H9 (cell line): ENCODE results near the gene SCN8A. TPM values are rescaled to one million over a fixed set of nuclear protein-coding genes. Genes with fewer than 3 reads are reported as not detected.

Source experiments
- DNase-seq: peaks from one replicate; pipeline ENCODE4 v3.0.0-alpha.2; 2017
- H2AFZ ChIP-seq: one replicate; pipeline ENCODE4 v1.6.1; 2013; ENCODE audit warnings: mild to moderate bottlenecking, low read length, control low read depth, moderate library complexity
- H2AK5ac ChIP-seq: 2 replicates; pipeline ENCODE4 v1.6.1; 2013; ENCODE audit warnings: low read length, control low read depth, mixed read lengths; ENCODE audit not compliant: insufficient read length
- H2BK120ac ChIP-seq: one replicate; pipeline ENCODE4 v1.6.1; 2013; ENCODE audit warnings: low read depth, mild to moderate bottlenecking, low read length, control low read depth, inconsistent platforms; ENCODE audit not compliant: poor library complexity, severe bottlenecking
- H2BK12ac ChIP-seq: 2 replicates; pipeline ENCODE4 v1.6.1; 2013; ENCODE audit warnings: low read length, control low read depth, mixed read lengths, low read depth; ENCODE audit not compliant: insufficient read length
- H2BK15ac ChIP-seq: 2 replicates; pipeline ENCODE4 v1.6.1; 2013; ENCODE audit warnings: low read depth, low read length, control low read depth
- H2BK20ac ChIP-seq: one replicate; pipeline ENCODE4 v1.6.1; 2013; ENCODE audit warnings: low read depth, mild to moderate bottlenecking, low read length, control low read depth, inconsistent platforms; ENCODE audit not compliant: poor library complexity, severe bottlenecking
- H2BK5ac ChIP-seq: 2 replicates; pipeline ENCODE4 v1.6.1; 2013; ENCODE audit warnings: low read length, control low read depth, mixed read lengths; ENCODE audit not compliant: insufficient read length
- H3K14ac ChIP-seq: 2 replicates; pipeline ENCODE4 v1.6.1; 2013; ENCODE audit warnings: low read length, control low read depth; ENCODE audit not compliant: insufficient read depth
- H3K18ac ChIP-seq: 2 replicates; pipeline ENCODE4 v1.6.1; 2013; ENCODE audit warnings: low read depth, mild to moderate bottlenecking, mixed read lengths, low read length, control low read depth; ENCODE audit not compliant: insufficient read length
- H3K23ac ChIP-seq: 2 replicates; pipeline ENCODE4 v1.6.1; 2013; ENCODE audit warnings: low read length, control low read depth, mixed read lengths, low read depth; ENCODE audit not compliant: insufficient read length
- H3K23me2 ChIP-seq: 2 replicates; pipeline ENCODE4 v1.6.1; 2013; ENCODE audit warnings: low read depth, mild to moderate bottlenecking, mixed read lengths, low read length, control low read depth; ENCODE audit not compliant: insufficient read length, poor library complexity, severe bottlenecking
- H3K27ac ChIP-seq: 2 replicates; pipeline ENCODE4 v1.5.1; 2013; ENCODE audit warnings: low read length, control low read depth, mixed read lengths, low read depth; ENCODE audit not compliant: insufficient read length
- H3K27me3 ChIP-seq: 2 replicates; pipeline ENCODE4 v1.6.1; 2013; ENCODE audit warnings: low read length, control low read depth, inconsistent platforms; ENCODE audit not compliant: insufficient read depth
- H3K4ac ChIP-seq: 2 replicates; pipeline ENCODE4 v1.6.1; 2013; ENCODE audit warnings: low read depth, mild to moderate bottlenecking, control low read depth, inconsistent platforms, low read length, moderate library complexity
- H3K4me1 ChIP-seq: 2 replicates; pipeline ENCODE4 v1.6.1; 2013; ENCODE audit warnings: low read length, control low read depth, inconsistent platforms; ENCODE audit not compliant: insufficient read depth
- H3K4me2 ChIP-seq: 2 replicates; pipeline ENCODE4 v1.6.1; 2013; ENCODE audit warnings: low read length, control low read depth, mixed read lengths; ENCODE audit not compliant: insufficient read length, insufficient read depth
- H3K56ac ChIP-seq: 2 replicates; pipeline ENCODE4 v1.6.1; 2013; ENCODE audit warnings: low read depth, mild to moderate bottlenecking, mixed read lengths, low read length, control low read depth; ENCODE audit not compliant: insufficient read length
- H3K79me1 ChIP-seq: 2 replicates; pipeline ENCODE4 v1.6.1; 2013; ENCODE audit warnings: low read depth, mild to moderate bottlenecking, moderate library complexity, low read length, control low read depth, inconsistent platforms; ENCODE audit not compliant: insufficient read depth, poor library complexity, severe bottlenecking
- H3K79me2 ChIP-seq: 2 replicates; pipeline ENCODE4 v1.6.1; 2013; ENCODE audit warnings: low read length, control low read depth, inconsistent platforms; ENCODE audit not compliant: insufficient read depth
- H3K9ac ChIP-seq: 2 replicates; pipeline ENCODE4 v1.6.1; 2013; ENCODE audit warnings: low read length, control low read depth, mixed read lengths; ENCODE audit not compliant: insufficient read length; ENCODE audit errors: extremely low read depth
- H3K9me3 ChIP-seq: one replicate; pipeline ENCODE4 v1.6.1; 2013; ENCODE audit warnings: low read depth, low read length, inconsistent platforms; ENCODE audit not compliant: control insufficient read depth
- H3T11ph ChIP-seq: one replicate; pipeline ENCODE4 v1.6.1; 2013; ENCODE audit warnings: mild to moderate bottlenecking, low read length, control low read depth, inconsistent platforms
- H4K20me1 ChIP-seq: one replicate; pipeline ENCODE4 v1.6.1; 2013; ENCODE audit not compliant: control insufficient read depth, insufficient read length, insufficient read depth
- H4K5ac ChIP-seq: 2 replicates; pipeline ENCODE4 v1.6.1; 2013; ENCODE audit warnings: low read depth, mild to moderate bottlenecking, mixed read lengths, low read length, control low read depth; ENCODE audit not compliant: insufficient read length
- H4K8ac ChIP-seq: replicated peaks from 2 replicates; pipeline ENCODE4 v1.6.1; 2013; ENCODE audit warnings: low read length, control low read depth, mixed read lengths, low read depth; ENCODE audit not compliant: insufficient read length
- H4K91ac ChIP-seq: 2 replicates; pipeline ENCODE4 v1.6.1; 2013; ENCODE audit warnings: low read depth, mild to moderate bottlenecking, moderate library complexity, mixed read lengths, low read length, control low read depth; ENCODE audit not compliant: insufficient read length
- H3K27ac Mint-ChIP-seq, 3 experiments: 2 replicates in 2 of 3; 3 replicates in 1 of 3; pipeline ENCODE4 v1.8.0; 2020 to 2021; ENCODE audit warnings: mixed read lengths in 3 of 3, mild to moderate bottlenecking in 1 of 3, moderate library complexity in 1 of 3
- H3K27me3 Mint-ChIP-seq: 2 replicates; pipeline ENCODE4 v1.8.0; 2021; ENCODE audit warnings: low read depth, mild to moderate bottlenecking, moderate library complexity, mixed read lengths
- H3K36me3 Mint-ChIP-seq, 3 experiments: 2 replicates in 2 of 3; 3 replicates in 1 of 3; pipeline ENCODE4 v1.8.0; 2020 to 2021; ENCODE audit warnings: low read depth in 3 of 3, mixed read lengths in 3 of 3; ENCODE audit not compliant: insufficient read depth in 1 of 3
- H3K4me1 Mint-ChIP-seq, 2 experiments: 2 replicates each; pipeline ENCODE4 v1.8.0; 2020; ENCODE audit warnings: mixed read lengths in 2 of 2
- H3K4me3 Mint-ChIP-seq, 2 experiments: 2 replicates in 1 of 2; 3 replicates in 1 of 2; pipeline ENCODE4 v1.8.0; 2020 to 2021; ENCODE audit warnings: mild to moderate bottlenecking in 2 of 2, mixed read lengths in 2 of 2, moderate library complexity in 1 of 2
- H3K9me3 Mint-ChIP-seq, 2 experiments: 2 replicates in 1 of 2; 3 replicates in 1 of 2; pipeline ENCODE4 v1.8.0; 2020; ENCODE audit warnings: mild to moderate bottlenecking in 2 of 2, mixed read lengths in 2 of 2, moderate library complexity in 1 of 2
- CTCF ChIP-seq: fragments of 200-600 bp; sonication (generic); conservative IDR thresholded peaks from 3 replicates; pipeline ENCODE4 v1.8.0; 2021; ENCODE audit warnings: antibody characterized with exemption, mild to moderate bottlenecking
- WGBS: extraction: QIAGEN DNeasy Blood & Tissue Kit; methylation state at CpG from one replicate; pipeline ENCODE4 v1.1.7; 2013; ENCODE audit warnings: missing lambda C conversion rate, low lambda C conversion rate, mixed read lengths; ENCODE audit not compliant: insufficient read length; ENCODE audit errors: extremely low coverage; 5-methylcytosine and 5-hydroxymethylcytosine counted together
- total RNA-seq: library from RNA; stranded (reverse); gene quantifications from 2 replicates; pipeline ENCODE4 v1.2.1, GENCODE V29; 2021

Gene SCN8A
- total RNA-seq, 1 experiment from 2014 or later, result 15.2 TPM

GRCh38 chr12:51625370-51625769 lies 34.3 kb downstream of the SCN8A start:
- no peak overlapping the region for H4K91ac ChIP-seq
- no peaks in the 10 kb centered on the region for H3K23me2 ChIP-seq
- no peaks in the 10 kb centered on the region for H3K4me1 ChIP-seq
- no peaks in the 10 kb centered on the region for H3K27me3 Mint-ChIP-seq
- H4K8ac ChIP-seq, result no peak overlapping the region
- no peak overlapping the region for H3K23ac ChIP-seq
- H3K4ac ChIP-seq, result no peak overlapping the region
- no peak overlapping the region for H3T11ph ChIP-seq
- H3K27ac ChIP-seq, result no peak overlapping the region
- peaks cover 11% of the 10 kb centered on the region; the same call in 1 of the 2 replicates for H3K79me2 ChIP-seq
- H3K9me3 ChIP-seq, result no peaks in the 10 kb centered on the region
- H2BK20ac ChIP-seq, result no peak overlapping the region
- WGBS, result no CpG with 5 or more reads among the region's 4 CpGs
- H2BK5ac ChIP-seq, result no peak overlapping the region
- no peak overlapping the region for H2AK5ac ChIP-seq
- H3K36me3 Mint-ChIP-seq, result no peaks in the 10 kb centered on the region
- TF ChIP-seq CTCF, result no peak
- H4K20me1 ChIP-seq, result no peaks in the 10 kb centered on the region
- no peak overlapping the region for H3K4me3 Mint-ChIP-seq
- no peak overlapping the region for H3K18ac ChIP-seq
- peaks cover 37 to 38% of the 10 kb centered on the region in 2 experiments for H3K4me1 Mint-ChIP-seq
- H3K9me3 Mint-ChIP-seq, result no peaks in the 10 kb centered on the region
- no peak overlapping the region for H4K5ac ChIP-seq
- no peak overlapping the region; a peak in 1 of 7 replicates for H3K27ac Mint-ChIP-seq
- DNase-seq, result no peak
- no peaks in the 10 kb centered on the region for H3K27me3 ChIP-seq
- no peak overlapping the region for H3K14ac ChIP-seq
- peaks cover 5% of the 10 kb centered on the region for H3K79me1 ChIP-seq
- H2BK120ac ChIP-seq, result no peak overlapping the region
- no peak overlapping the region for H3K9ac ChIP-seq
- H3K4me2 ChIP-seq, result no peak overlapping the region
- H2AFZ ChIP-seq, result no peak overlapping the region
- no peak overlapping the region for H3K56ac ChIP-seq
- no peak overlapping the region for H2BK15ac ChIP-seq
- no peak overlapping the region for H2BK12ac ChIP-seq
